HFFc6 (cell line): Measurements from ENCODE around the gene TUBA4B. TPM values are rescaled to one million over a fixed set of nuclear protein-coding genes. Genes with fewer than 3 reads are reported as not detected.

Source experiments
- DNase-seq: peaks from one replicate; pipeline ENCODE4 v3.0.0-alpha.2; 2018
- H3K27ac Mint-ChIP-seq: 2 replicates; pipeline ENCODE4 v1.8.0; 2020; ENCODE audit warnings: mild to moderate bottlenecking, mixed read lengths
- H3K27me3 Mint-ChIP-seq: 2 replicates; pipeline ENCODE4 v1.8.0; 2021; ENCODE audit warnings: mild to moderate bottlenecking, moderate library complexity, mixed read lengths; ENCODE audit not compliant: insufficient read depth
- H3K36me3 Mint-ChIP-seq: 2 replicates; pipeline ENCODE4 v1.8.0; 2021; ENCODE audit warnings: low read depth, mixed read lengths
- H3K4me1 Mint-ChIP-seq: 2 replicates; pipeline ENCODE4 v1.8.0; 2020; ENCODE audit warnings: low read depth, mixed read lengths
- H3K4me3 Mint-ChIP-seq: 2 replicates; pipeline ENCODE4 v1.8.0; 2020; ENCODE audit warnings: mild to moderate bottlenecking, moderate library complexity, mixed read lengths
- H3K9me3 Mint-ChIP-seq: 2 replicates; pipeline ENCODE4 v1.8.0; 2020; ENCODE audit warnings: mild to moderate bottlenecking, mixed read lengths
- CTCF ChIP-seq: fragments of 200-600 bp; sonication (generic); IDR thresholded peaks from 2 replicates; pipeline ENCODE4 v1.5.0; 2021; ENCODE audit warnings: antibody characterized with exemption, mild to moderate bottlenecking
- total RNA-seq, 6 experiments: library from RNA; stranded (reverse); fragmentation: NEBNext Ultra II Directional; extraction: Animal tissue kit (Norgen Biotek cat#: 25700); gene quantifications; 2 replicates in 1 of 6; 3 replicates in 5 of 6; pipeline ENCODE4 v1.2.3, GENCODE V29; 2021

TUBA4B gene
- total RNA-seq, 6 experiments from 2014 or later = not detected

DNA sequence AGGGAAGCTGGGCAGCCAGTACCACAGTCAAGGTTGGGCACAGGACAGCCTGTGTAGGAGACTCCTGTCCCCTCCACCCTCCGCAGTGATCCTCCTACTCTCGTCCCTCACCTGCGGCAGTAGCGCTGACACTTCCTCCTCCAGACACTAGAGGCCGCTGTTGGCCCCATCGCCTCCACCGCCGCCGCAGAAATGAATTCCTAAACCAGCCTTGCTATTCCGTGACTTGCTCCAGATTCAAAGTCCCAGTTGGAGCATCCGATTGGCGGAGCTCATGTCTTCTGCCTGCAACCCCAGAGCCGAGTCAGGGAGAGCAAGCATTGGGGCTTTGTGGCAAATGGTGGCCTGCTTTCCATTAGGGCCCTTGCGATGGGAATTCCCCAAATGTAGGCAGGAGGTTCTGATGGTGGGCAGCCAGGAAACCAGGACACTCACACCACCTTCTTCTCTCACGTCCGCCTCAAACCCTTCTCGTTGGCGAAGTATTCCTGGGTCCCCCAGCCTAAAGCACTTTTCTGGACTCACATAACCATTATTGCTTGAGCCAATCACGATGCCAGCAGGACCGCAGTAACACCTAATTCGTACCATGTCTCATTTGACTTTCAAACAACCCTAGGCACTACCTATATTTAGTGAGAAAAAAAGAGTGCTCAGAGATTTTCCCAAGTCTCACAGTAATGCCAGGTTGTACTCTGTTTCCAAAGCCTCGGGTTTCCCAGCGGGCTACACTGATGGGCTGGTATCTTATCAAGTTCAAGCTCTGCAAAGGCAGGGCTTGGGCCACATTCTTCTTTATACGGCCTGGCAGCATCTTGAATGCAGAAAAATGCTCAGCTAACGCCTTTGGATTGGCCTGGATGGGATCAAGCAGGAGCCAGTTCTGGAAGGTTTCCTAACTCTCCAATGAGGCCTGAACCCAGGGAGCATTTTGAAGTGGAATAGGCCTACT lies 24.9 kb downstream of the TUBA4B start:
- Mint-ChIP-seq H3K36me3 (peaks cover 9% of the 10 kb centered on the region; the same call in 1 of the 2 replicates), H3K9me3 (no peaks in the 10 kb centered on the region), H3K27ac (peak overlapping the region; percentile 97), H3K27me3 (peaks cover 2% of the 10 kb centered on the region; the same call in 1 of the 2 replicates), H3K4me1 (peaks cover 56% of the 10 kb centered on the region), H3K4me3 (peak overlapping the region; percentile 52)
- peak; percentile 80 for DNase-seq
- peak; percentile 98 for TF ChIP-seq CTCF

DNA sequence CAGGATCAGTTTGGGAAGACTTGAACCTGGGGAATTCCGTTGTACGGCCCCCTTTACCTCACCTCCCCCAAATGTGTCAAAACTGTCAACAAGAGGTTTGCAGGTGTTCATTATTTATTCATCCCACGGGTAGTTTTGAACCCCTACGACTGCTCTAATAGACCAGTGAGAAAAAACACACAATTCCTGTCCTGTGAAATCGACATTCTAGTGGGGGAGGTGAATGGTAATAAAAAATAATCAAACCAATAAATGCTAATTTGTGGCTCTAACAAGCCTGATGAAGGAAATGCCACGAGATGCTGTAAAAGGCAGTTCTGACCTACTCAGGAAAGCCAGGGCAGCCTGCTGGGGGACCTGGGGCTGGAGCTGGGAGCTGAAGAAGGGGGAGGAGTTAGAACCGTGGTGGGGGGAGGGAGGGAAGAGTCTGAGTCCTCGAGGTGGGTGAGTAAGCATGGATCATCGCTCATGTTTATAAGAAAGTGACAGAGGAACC lies 25.7 kb downstream of the TUBA4B start:
- Mint-ChIP-seq H3K4me3 (peak overlapping the region; percentile 95), H3K36me3 (peaks cover 12% of the 10 kb centered on the region; the same call in 1 of the 2 replicates), H3K27ac (peak overlapping the region; percentile 97), H3K27me3 (peaks cover 2% of the 10 kb centered on the region; the same call in 1 of the 2 replicates), H3K9me3 (no peaks in the 10 kb centered on the region), H3K4me1 (peaks cover 49% of the 10 kb centered on the region)
- TF ChIP-seq CTCF = no peak
- DNase-seq = no peak

- peak; percentile 55 for TF ChIP-seq CTCF
- Mint-ChIP-seq H3K36me3 (peaks cover 12% of the 10 kb centered on the region; the same call in 1 of the 2 replicates), H3K27ac (peak within 1 kb of the TSS; percentile 97), H3K4me3 (peak within 1 kb of the TSS; percentile 95), H3K9me3 (no peaks in the 10 kb centered on the region), H3K27me3 (peaks cover 2% of the 10 kb centered on the region; the same call in 1 of the 2 replicates), H3K4me1 (peaks cover 43% of the 10 kb centered on the region)
- peak; percentile 99 for DNase-seq
Observed at GRCh38 chr2:219279151-219279915, 26.3 kb downstream of the TUBA4B start, which contains the start of gene DNAJB2. Gene DNAJB2 (plus strand): TSS chr2:219279366. CDS start chr2:219279834, 468 bp downstream.

- Mint-ChIP-seq H3K27ac (peak overlapping the region; percentile 97), H3K27me3 (peaks cover 2% of the 10 kb centered on the region; the same call in 1 of the 2 replicates), H3K9me3 (no peaks in the 10 kb centered on the region), H3K36me3 (peaks cover 12% of the 10 kb centered on the region; the same call in 1 of the 2 replicates), H3K4me1 (peaks cover 36% of the 10 kb centered on the region), H3K4me3 (peak overlapping the region; percentile 95)
- no peak for DNase-seq
- TF ChIP-seq CTCF = peak; percentile 29; the same call in 1 of the 2 replicates
Observed at GRCh38 chr2:219279916-219280516, 27.0 kb downstream of the TUBA4B start.

DNA sequence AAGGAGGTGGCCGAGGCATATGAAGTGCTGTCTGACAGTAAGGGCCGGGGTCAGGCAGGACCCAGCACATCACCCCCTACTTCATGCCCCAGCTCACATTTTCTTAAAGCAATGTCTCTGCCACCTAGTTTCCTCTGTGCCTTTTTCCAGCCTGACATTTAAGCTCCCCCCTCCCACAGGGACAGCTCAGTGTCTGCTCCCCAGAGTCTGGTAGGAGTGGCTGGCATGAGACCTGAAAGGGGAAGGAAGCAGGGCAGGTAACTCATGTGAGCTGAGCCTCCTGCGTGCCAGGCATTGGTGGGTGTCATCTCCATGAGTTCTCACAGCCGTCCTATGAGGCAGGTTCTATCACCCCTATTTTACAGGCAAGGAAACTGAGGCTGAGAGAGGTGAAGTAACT lies 27.6 kb downstream of the TUBA4B start:
- peaks cover 12% of the 10 kb centered on the region; the same call in 1 of the 2 replicates for H3K36me3 Mint-ChIP-seq
- DNase-seq = no peak
- peak overlapping the region; percentile 95 for H3K4me3 Mint-ChIP-seq
- peaks cover 35% of the 10 kb centered on the region for H3K4me1 Mint-ChIP-seq
- no peaks in the 10 kb centered on the region for H3K9me3 Mint-ChIP-seq
- peaks cover 2% of the 10 kb centered on the region; the same call in 1 of the 2 replicates for H3K27me3 Mint-ChIP-seq
- TF ChIP-seq CTCF = no peak
- H3K27ac Mint-ChIP-seq = peak overlapping the region; percentile 97; the same call in 1 of the 2 replicates
